Hematopoietic multipotent progenitor cell treated with erythropoietin and hydrocortisone succinate and interleukin-3 and kit ligand, for 17 days (in vitro differentiated cells): ENCODE measurements around the gene SCUBE3.
A peak's percentile ranks its signal among the peaks of the same experiment; 100 is the strongest.

ENCODE experiments used
- DNase-seq: peaks from one replicate; pipeline ENCODE4 v3.0.0-alpha.2; 2015; ENCODE audit warnings: low spot score

The SCUBE3 gene

DNA sequence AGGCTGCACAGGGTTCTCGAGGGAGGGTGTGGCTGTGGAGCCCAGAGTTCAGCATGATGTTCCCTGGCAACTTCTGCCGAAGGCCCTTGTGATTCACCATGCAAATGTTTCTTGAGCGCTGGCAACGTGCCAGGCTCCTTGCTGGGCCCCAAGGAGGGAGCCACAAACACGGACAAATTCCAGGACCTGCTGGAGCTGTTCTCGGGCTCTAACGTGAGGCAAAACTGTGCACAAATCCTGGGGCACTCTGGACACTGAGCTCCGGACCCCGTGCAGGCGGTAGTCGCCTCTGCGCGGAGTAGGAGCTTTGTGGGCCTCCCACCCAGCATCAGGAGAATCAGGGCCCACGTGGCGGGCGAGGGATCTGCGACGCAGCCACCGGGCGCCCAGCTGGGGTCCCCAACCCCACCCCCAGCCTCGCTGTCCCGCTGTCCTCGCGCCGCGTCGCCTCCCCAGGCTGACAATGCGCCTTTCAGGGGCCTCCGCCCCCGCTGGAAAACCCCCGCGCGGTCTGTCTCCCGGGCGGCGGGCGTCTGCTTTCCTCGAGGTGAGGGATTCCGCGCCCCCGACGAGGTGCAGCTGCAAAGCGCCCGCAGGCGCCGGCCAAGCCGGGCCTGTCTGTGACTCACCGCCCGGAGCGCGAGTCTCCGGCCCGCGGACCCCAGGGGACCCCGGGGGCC, 31.7 kb upstream of the SCUBE3 start:
- peak; percentile 34 for DNase-seq

DNA sequence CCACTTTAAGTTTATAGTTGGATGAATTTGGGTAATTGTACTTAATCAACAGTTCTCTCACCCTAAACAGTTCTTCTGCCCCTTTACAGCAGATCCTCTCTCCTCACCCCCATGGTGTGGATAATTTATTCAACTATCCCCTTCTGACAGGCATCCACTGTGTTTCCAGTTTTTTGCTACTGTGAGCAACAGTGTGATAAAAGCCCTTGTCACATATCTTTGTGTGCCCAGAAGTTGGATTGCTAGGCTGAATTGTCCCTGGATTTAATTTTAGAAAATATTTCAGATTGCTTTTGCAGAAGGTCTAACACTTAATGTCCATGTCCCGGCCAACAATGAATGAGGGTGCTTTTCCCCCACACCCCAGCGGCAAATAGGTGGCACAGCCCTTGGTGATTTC, 30.5 kb upstream of the SCUBE3 start:
- DNase-seq: no peak

DNA sequence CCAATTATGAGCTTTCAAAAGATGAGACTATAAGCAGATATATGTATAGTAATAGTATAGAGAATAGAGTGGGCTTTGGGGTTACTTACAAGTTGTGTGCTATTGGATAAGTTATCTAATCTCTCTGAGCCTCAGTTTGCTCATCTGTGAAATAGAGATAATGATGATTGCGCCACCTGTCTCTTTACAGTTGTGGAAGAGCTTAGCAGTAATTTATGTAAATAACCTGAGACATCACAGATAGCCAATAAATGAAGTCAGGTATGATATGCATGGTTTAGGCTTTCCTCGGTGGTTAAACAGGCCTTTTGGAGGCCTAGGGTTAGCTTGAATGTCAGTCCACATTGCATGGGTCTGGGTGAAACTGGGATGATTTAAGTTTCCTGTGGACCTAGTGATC, 29.8 kb upstream of the SCUBE3 start:
- peak; percentile 30 for DNase-seq

DNA sequence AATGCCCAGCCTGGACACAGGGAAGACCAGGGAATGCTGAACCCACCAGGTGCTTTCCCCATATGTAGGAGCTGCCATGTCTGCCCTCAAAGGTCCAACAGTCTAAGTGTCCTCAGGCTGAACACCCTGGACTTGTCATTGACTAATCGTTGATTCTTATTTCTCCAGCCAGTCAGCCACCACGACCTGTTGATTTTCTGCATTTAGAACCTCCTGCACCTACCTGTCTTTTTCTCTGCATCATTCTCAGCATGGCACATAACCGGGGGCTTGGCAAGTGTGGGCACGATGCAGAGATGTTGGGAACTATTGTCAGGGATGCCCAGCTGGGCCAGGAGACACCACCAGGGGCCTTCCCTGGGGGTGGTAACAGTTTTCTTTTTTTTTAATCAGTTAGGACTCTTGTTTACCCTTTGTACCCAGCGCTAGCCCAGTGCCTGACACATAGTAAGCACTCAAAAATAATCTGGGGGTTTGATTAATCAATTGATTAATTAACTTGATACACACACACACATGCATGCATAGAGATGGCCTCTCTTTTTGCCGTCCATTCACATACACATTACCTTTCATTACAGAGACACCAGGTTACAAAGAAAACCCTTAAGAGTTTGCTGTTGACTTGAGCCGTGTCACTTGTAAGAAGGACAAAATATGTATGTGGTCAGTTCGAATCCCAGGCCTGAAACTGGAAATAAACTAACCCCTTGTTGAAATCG, 29.0 kb upstream of the SCUBE3 start:
- no peak for DNase-seq

DNA sequence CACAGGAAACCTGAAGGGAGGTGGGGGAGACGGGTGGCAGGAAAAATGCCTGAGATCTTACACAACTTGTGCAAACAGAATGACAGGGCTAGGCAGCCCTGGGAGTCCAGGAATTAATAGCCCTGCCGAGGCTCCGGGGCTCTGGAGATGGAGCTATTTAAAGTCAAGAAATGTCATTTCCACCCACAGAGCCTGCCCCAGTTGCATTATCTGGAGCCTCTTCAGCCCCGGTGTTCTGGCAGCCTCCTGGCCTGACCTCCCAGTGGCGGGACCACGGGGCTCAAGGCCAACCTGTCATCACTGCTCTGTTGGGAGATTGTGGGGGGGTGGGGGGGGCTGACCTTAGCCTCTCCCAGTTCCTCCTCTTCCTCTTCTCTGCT, 28.5 kb upstream of the SCUBE3 start:
- no peak for DNase-seq

DNA sequence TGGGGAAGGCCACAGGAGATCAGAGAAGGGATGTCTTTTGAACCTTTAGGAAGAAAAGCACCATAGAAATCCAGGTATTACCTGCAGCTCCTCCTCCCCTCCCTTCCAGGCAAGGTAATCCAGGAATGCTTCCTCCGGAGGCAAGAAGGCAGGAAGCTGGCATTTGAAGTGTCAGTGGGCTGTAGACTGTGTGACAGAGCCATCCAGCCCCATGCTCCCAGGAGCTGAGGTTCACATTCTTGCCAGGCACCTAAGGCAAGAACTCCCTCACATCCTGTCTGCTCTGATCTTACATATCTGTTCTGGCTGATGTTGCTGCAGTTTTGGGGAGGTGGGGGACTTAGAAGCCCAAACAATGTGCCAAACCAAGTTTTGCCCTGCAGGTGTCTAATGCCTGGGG, 27.8 kb upstream of the SCUBE3 start:
- DNase-seq: no peak

DNA sequence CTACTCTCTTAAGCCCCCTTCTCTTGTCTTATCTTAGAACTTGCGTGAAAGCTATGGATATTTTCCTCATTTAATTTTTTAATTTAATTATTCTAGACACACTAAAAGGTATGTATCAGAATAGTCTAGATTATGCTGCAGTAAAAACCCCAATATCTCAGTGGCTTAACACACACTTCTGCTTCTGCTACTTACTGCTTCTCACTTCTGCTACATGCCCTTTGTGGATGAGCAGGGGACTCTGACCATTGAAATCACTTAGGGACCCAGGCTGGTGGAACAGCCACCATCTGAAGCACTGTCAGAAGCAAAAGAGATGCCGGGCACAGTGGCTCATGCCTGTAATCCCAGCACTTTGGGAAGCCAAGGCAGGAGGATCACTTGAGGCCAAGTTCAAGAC, 27.2 kb upstream of the SCUBE3 start:
- DNase-seq: no peak

DNA sequence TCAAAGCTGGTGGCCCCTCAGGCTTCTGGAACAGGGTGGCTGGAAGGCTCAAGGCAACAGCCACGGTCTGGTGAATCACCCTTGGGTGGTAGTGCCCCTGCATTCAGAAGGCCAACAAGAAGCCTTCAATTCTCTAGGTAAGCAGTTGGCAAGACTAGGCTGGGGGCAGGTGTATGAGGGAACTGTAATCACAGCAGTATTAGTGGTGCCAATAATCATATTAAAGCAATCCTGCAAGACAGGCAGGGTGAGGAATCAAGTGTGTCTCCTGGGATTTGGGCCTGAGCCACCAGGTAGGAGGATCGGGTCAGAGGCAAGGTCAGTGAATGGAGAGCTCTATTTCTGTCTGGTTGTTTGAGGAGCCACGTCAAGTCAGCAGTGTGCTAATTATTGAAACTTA, 24.9 kb upstream of the SCUBE3 start:
- DNase-seq: no peak

DNA sequence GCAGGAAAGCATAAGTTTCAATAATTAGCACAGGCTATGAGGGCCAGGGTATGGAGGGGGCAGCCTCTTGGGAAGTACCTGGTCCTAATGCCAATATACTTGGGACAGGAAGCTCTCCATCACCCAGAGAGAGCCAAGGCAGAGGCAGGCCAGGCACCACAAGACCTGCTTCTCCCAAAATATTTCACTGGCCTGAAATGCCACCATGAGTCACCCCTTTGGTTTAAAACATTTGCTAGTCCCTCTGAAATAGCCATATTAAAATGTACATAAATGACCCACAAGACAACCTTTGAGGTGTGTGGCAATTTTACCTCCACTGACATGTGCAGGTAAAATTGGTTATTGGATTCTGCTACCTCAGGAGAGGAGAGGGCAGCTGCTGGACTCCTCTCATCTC, 23.4 kb upstream of the SCUBE3 start:
- DNase-seq: no peak

DNA sequence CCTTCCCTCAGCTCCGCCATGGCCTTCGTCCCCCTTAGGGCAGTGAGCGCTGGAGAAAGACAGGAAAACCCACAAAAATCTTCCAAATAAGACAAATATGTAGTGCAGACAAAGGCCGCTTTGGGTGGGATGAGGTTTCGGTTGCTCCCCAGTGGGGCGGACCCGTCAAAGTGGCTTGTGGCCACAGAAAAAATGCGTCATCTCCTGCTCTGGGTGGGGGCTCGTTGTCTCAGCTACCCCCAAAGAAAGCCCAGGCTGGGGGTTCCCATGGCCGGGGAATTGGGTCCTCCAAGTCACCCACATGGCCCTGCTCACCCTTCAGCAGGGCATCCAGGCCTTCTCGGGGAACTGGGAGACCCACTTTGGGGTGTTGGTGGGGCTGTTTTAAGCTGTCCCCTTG, 21.9 kb upstream of the SCUBE3 start:
- DNase-seq: no peak

DNA sequence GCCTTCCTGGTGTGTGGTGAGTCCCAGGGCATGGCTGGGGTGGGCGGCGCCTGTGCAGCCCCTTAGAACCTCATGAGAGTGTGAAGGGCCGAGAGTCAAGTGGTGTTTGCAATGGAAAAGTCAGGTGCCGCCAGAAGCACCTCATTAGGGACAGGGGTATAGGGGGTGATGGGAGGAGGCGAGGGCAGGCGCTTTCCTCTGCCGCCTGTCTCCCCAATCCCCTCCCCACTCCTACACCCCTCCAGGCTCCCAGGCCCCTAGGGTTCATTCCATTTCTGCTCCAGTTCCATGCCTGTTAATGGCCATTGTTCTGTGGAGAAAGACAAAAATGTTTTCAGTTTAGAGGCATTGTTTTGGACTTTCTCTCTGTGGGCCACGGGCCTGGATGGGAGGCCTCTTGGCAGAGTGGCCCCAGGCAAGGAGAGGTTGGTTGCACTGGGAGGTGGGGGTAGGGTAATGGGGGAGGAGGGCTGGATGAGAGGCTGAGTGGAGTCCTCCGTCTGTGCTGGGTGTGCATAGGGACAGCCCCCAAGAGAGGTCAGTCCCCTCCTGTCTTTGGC, 21.4 kb upstream of the SCUBE3 start:
- no peak for DNase-seq

DNA sequence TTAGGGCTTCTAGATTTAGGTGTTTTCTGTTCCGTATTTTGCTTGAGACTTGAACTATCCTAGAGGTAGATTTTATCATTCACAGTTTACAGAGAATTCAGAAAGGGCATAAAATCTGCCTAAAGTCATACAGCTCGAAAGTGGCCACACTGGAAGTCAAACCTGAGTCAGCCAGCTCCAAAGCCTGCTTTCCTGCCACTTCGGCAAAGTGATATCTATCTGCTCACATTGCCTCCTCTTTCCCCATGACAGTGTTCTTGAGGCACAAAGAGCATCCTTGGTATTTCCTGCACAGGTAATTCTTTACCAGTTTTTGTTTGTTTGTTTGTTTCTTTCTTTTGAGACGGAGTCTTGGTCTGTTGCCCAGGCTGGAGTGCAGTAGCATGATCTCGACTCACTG, 19.4 kb upstream of the SCUBE3 start:
- no peak for DNase-seq

DNA sequence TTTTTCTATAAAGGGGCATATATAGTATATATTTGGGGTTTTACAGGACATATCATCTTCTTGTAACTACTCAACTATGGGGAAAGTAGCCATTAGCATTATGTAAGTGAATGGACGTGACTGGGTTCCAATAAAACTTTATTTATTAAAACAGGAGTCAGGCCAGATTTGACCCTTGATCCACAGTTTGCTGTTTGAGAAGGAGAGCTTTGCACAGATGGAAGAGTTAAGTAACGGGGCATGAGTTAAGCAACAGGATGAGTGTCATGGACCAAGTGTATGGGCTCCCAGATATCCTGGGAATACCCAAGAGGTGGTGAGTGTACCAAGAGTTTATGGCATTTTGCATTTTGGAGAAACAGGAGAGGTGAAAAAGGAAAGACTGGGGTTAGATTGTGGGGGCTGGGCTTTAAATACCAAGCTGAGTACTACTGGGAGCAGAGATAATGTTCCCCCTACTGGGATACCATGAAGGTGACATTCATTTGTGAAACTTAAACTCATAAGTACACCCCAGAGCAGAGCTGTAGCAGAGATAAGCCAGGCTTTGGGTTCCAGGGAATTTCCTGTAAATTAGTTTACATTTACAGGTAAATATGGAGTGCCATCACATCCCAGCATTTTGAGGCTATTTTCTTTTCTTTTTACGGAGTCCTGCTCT, 18.5 kb upstream of the SCUBE3 start:
- no peak for DNase-seq

DNA sequence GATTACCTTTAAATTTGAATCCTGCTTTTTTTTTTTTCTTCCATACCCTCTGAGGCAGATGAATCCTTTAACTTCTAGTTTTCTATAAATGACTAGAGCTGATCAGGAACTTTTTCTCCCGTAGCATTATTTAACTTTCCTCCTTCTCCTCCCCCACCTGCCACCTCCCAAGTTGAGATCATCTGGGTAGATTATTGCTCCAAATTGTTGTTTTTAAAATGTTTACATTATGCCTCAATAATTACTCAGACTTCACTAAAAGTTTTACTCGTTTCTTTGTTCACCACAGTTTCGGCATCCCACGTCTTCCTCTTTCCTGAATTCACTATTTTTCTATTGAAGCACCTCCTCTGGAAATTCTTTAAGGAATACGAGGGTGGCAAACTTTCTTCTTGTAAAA, 16.6 kb upstream of the SCUBE3 start:
- DNase-seq: no peak

DNA sequence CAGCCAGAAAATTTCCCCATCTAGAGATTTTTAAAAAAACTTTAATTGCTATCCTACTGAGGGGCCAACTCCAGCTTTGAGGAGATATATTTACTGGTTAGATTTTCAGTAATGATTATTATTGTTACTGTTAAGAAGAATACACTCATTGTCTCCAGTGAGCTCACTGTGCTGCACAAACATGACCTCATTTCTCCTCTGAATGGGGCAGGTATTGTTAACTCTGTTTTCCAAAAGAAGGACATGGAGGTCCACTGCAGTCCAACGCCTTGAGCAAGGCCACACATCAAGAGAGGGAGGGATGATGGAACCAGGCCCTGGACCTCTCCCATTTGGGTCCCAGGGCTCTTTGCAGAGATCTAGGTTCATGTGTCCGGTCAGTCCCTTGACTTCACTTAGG, 13.9 kb upstream of the SCUBE3 start:
- DNase-seq: no peak

DNA sequence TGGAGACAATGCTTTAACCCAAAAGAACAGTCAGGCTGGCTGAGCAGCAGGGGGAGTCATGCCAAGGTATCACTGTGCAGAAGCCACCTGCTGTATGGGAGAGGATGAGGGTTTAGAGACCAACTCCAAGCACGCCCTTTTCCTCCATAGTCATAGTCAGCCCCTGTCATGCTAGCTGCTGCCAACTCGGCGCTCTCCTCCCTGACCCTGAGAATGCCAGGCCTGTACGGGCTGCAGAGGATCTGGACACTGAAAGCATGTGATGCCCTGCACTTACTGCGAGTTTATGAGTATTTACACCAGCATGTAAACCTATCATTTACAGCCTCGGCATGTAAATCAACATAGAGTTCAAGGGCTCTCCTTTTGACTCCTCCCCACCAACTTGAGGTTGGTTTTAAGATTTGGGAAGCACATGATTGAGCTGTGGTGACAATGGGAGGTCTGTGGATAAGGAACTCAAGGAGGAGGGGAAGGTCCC, 11.7 kb upstream of the SCUBE3 start:
- DNase-seq: no peak

DNA sequence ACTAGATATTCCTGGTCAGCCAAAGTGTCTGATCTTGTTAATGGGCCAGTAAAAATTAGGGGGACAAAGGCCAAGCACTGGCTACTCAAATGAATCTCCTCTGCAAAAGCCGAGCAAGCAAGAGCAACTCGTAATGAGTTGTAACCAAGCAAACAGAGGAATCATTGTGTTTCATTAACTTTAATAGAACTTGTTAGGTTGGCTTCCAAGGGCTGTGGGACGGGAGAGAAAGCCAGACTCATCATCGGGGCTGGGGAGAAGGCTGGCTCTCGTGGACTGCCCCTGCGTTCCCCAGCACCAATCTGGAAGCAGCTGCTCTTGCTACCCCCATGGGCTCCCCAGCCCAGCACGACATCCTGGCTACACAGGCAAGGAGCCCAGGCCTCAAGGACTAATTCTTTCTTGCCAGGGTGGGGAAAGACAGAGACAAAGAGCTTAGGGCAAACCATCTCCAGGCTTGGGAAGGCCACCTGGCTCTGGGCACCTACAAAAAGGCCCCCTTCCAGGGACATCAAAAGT, 10.5 kb upstream of the SCUBE3 start:
- no peak for DNase-seq

DNA sequence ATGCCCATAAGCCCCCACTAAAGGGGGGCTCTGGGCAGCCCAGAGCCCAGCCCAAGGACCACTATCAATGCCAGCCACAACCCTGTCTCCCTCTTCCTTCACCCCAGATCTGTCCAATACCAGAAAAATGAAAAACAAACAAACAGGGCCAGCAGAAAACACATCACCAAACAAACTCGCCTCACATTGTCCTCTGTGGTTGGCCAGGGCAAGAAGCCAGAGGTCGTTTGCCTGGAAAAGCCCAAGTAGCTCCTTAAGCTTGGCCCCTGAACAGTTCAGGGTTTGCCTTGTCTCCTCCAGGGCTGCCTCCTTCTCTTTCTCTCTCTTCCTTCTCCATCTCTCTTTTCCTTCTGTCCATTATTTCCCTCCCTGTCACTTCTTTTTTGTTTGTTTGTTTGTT, 10.1 kb upstream of the SCUBE3 start:
- no peak for DNase-seq

DNA sequence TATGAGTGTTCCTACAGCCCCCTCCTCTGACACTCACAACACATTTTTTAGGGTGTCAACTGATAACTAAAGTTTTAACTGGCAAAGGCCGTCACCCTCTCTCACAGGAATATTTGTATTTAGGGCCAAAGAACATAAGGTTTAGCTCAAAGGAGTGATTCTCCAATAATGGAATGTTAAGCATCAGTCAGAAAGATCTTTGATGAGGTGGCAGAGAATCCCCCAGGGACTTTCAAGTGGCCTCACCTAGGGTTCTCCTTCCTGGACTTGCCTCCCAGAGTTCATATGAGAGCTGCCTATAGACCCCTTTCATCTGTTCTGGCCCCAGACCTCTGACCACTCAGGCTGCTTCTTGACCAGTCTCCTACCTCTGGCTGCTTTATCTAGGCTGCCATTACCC, 7.4 kb upstream of the SCUBE3 start:
- no peak for DNase-seq

DNA sequence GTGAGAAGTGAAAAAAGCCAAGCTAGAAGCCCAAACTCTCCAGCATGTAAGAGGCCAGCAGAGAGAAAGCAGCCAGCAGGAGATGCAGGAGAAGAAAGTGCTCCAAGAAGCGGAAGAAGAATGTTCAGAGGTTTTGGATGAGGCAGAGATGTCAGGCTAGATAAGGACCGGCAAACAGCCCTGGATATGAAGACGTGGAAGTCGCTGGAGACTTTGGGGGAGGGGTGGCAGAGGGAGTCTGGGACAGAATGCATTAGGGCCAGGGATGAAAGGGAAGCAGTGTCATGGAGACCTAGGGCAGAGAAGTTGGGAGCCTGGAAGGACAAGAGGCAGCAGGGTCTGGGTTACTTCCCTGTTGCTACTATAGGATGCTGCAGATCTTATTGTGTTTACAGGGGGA, 5.3 kb upstream of the SCUBE3 start:
- no peak for DNase-seq

DNA sequence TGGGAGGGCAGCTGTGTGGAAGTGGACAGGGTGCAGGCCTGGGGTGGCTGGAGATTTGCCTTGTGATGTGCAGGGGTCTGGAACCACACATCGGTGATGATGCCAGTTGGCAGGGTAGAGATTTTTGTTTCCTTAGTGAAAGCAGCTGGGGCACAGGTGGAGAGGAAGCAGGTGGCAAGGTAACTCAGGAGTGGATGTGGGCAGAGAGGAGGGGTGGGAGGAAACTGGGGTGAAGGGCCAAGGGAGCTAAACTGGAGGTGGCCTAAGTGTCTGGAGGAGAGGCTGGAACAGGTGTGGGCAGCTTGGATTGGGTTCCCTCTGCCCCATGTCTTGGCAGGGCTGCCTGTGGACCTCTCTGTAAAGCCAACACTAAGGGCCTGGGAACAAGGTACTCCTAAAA, 4.7 kb upstream of the SCUBE3 start:
- DNase-seq: no peak

DNA sequence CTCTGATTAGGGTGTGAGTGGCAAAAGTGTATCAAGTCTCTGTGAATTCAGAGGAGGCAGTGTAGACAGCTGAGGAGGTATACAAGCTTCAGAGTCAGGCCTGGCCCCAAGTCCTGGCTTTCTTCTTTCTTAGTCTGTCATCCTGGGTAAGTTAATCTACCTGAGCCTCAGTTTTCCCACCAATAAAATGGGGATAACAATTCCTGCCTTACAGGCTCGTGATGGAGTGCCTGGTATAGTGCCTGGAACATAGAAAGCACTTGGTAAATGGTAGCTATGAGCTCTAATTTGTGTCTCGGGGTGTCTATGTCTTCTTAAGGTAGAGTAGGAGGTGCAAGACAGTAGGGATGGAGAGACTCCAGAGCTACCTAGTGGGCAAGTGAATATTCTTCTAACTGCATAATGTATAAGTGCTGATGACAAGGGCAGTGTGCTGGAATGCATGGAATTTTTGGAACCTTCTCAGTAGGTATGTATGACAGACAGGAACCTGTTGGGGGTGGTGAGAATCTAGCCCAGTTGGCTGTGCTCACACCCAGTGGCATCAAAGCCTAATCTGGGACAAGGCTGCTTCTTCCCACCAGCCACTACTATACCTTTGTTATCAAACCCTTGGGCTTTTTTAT, 4.0 kb upstream of the SCUBE3 start:
- peak; percentile 15 for DNase-seq
